Prostate gland (tissue), 2 donors: Measurements from ENCODE around the gene TM9SF1. TPM values are rescaled to one million over a fixed set of nuclear protein-coding genes. Genes with fewer than 3 reads are reported as not detected.
"Not testable (repeated sequence)": the region's sequence is repeated elsewhere in the genome, so short reads cannot be mapped to it uniquely, and the experiment has no call there.

Experiments used
- DNase-seq: peaks from one replicate; pipeline ENCODE4 v3.0.0-alpha.2; 2019; ENCODE audit warnings: low spot score
- H3K27ac ChIP-seq, 2 donors: fragments of 200-600 bp; sonication (generic); 2 replicates each; pipeline ENCODE4 v1.5.1; 2017 to 2019
- H3K27me3 ChIP-seq: fragments of 200-600 bp; sonication (generic); replicated peaks from 2 replicates; pipeline ENCODE4 v1.5.1; 2019; ENCODE audit not compliant: insufficient read depth
- H3K36me3 ChIP-seq, 2 donors: fragments of 200-600 bp; sonication (generic); 1 replicate in 1 of 2; 2 replicates in 1 of 2; pipeline versions ENCODE4 v1.5.1 to v1.8.1; 2017 to 2019
- H3K4me1 ChIP-seq: fragments of 200-600 bp; sonication (generic); replicated peaks from 2 replicates; pipeline ENCODE4 v1.5.1; 2019
- H3K4me3 ChIP-seq, 2 donors: fragments of 200-600 bp; sonication (generic); 2 replicates each; pipeline ENCODE4 v1.5.1; 2017 to 2019
- H3K9me3 ChIP-seq: fragments of 200-600 bp; sonication (generic); 2 replicates; pipeline ENCODE4 v1.5.1; 2017
- CTCF ChIP-seq, 4 experiments: fragments of 200-600 bp in 2 of 4; fragments of 450-650 bp in 2 of 4; sonication (generic) in 2 of 4; IDR thresholded peaks; 1 replicate in 3 of 4; 2 replicates in 1 of 4; pipeline ENCODE4 v1.5.1; 2016 to 2019; ENCODE audit warnings: antibody characterized with exemption in 4 of 4, mild to moderate bottlenecking in 2 of 4, moderate library complexity in 2 of 4
- POLR2A ChIP-seq: fragments of 450-650 bp; IDR thresholded peaks from one replicate; pipeline ENCODE4 v1.6.1; 2016; ENCODE audit warnings: antibody characterized with exemption, mild to moderate bottlenecking
- POLR2AphosphoS5 ChIP-seq: sonication (generic); formaldehyde crosslinking; IDR thresholded peaks from one replicate; pipeline ENCODE4 v1.6.1; 2017; ENCODE audit warnings: antibody characterized with exemption
- WGBS: methylation state at CpG from one replicate; pipeline ENCODE4 v1.1.5; 2018; 5-methylcytosine and 5-hydroxymethylcytosine counted together
- intact Hi-C: fragments of 100-400 bp; cut with DNase I; formaldehyde crosslinking; loops from one replicate; pipeline ENCODE4 v1.14.2; 2022
- total RNA-seq, 2 donors: library from RNA; depleted of rRNA; stranded (reverse); fragments of >200 nt; gene quantifications; one replicate each; pipeline ENCODE4 v1.1.0, GENCODE V29; 2016

The TM9SF1 gene
- total RNA-seq, 2 donors from 2014 or later, result 68.9 to 113 TPM

DNA sequence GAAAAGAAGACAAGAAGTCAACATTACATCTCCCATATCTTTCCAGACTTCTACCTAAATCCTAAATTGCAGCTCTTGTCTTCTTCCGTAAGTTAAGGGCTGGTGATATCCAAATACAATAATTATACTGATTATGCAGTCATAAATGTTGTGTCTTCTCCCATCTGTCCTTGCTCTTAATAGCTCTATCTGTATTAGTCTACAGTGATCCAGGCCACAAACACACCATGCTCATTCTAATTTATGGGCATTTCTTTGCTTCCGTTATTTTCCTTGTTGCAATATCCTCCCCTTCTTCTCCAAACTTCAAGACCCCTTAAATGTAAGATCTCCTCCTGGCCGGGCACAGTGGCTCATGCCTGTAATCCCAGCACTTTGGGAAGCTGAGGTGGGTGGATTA is 24.3 kb upstream of the TM9SF1 start:
- H3K27ac ChIP-seq, result no peak overlapping the region
- H3K4me1 ChIP-seq, result no peaks in the 10 kb centered on the region
- no peaks in the 10 kb centered on the region for H3K9me3 ChIP-seq
- 62% methylated on average over 3 of the region's 3 CpGs for WGBS
- no peak overlapping the region for H3K4me3 ChIP-seq
- intact Hi-C loops, result no loop called here
- H3K36me3 ChIP-seq, result no peaks in the 10 kb centered on the region
- no peak for DNase-seq
- TF ChIP-seq POLR2A, result no peak
- no peak for TF ChIP-seq CTCF (IDR thresholded peaks at IDR 0.05)
- no peak for TF ChIP-seq POLR2AphosphoS5
- no peaks in the 10 kb centered on the region for H3K27me3 ChIP-seq

DNA sequence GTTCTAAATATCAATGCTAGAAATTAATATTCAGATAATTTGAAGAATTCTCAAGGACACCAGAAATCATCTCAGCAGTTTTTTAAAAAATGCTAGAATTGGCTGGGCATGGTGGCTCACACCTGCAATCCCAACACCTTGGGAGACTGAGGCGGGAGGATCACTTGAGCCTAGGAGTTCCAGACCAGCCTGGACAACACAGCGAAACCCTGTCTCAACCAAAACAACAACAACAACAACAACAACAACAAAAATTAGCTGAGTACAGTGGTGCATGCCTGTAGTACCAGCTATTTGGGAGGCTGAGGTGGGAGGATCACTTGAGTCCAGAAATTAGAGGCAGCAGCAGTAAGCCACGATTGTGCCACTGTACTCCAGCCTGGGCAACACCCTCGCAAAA is 23.8 kb upstream of the TM9SF1 start:
- H3K36me3 ChIP-seq, result no peaks in the 10 kb centered on the region
- DNase-seq, result no peak
- H3K27ac ChIP-seq, result no peak overlapping the region
- no peaks in the 10 kb centered on the region for H3K4me1 ChIP-seq
- intact Hi-C loops, result no loop called here
- TF ChIP-seq POLR2A (no peak), POLR2AphosphoS5 (no peak), CTCF (IDR thresholded peaks at IDR 0.05) (no peak)
- 91% methylated on average over 4 of the region's 4 CpGs for whole genome bisulfite sequencing
- no peaks in the 10 kb centered on the region for H3K27me3 ChIP-seq
- H3K9me3 ChIP-seq, result no peaks in the 10 kb centered on the region
- H3K4me3 ChIP-seq, result no peak overlapping the region

- H3K9me3 ChIP-seq, intact Hi-C loops, H3K4me1 ChIP-seq, H3K27ac ChIP-seq, DNase-seq, H3K36me3 ChIP-seq, H3K27me3 ChIP-seq, H3K4me3 ChIP-seq: not testable (repeated sequence)
- WGBS, result 95% methylated on average over 1 of the region's 1 CpG
Observed at GRCh38 chr14:24216876-24217275, 21.6 kb upstream of the TM9SF1 start.

DNA sequence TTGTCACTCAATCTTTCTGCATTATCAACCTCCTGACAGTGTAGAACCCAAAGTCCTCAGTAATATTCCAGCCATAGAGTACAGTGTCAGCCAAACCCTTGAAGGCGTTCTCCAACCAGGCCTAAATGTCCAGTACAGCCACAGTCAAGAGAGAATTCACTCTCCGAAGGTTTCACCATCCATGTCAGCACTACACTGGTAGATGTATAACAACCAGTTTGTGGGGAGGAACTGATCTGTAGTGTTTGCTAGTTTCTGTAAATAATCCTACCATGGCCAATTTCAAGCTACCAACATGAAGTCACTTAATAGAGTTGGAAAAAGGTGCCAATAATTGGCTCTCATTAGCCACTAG is 21.1 kb upstream of the TM9SF1 start:
- TF ChIP-seq CTCF (IDR thresholded peaks at IDR 0.05) (no peak), POLR2A (no peak), POLR2AphosphoS5 (no peak)
- H3K27me3 ChIP-seq, result no peaks in the 10 kb centered on the region
- H3K9me3 ChIP-seq, result no peaks in the 10 kb centered on the region
- no peaks in the 10 kb centered on the region for H3K36me3 ChIP-seq
- H3K4me3 ChIP-seq, result no peak overlapping the region
- intact Hi-C loops, result no loop called here
- H3K27ac ChIP-seq, result peak overlapping the region; percentile 83 to 88
- WGBS, result 86% methylated on average over 2 of the region's 2 CpGs
- DNase-seq, result no peak
- H3K4me1 ChIP-seq, result no peaks in the 10 kb centered on the region

GRCh38 chr14:24215495-24216344 is 20.5 kb upstream of the TM9SF1 start, which contains the start of gene MDP1:
MDP1 (minus strand) TSS chr14:24216066; CDS start chr14:24215955, 111 bp downstream.
- WGBS, result under 1% methylated on average over 40 of the region's 40 CpGs
- no peaks in the 10 kb centered on the region for H3K9me3 ChIP-seq
- peak within 1 kb of the TSS; percentile 51 to 68 for H3K4me3 ChIP-seq
- no peaks in the 10 kb centered on the region for H3K4me1 ChIP-seq
- TF ChIP-seq CTCF (IDR thresholded peaks at IDR 0.05) (peak in 3 of 4 experiments; percentile 64 to 72 (median 64)), POLR2AphosphoS5 (peak; percentile 92), POLR2A (peak; percentile 68)
- no peaks in the 10 kb centered on the region for H3K36me3 ChIP-seq
- H3K27me3 ChIP-seq, result no peaks in the 10 kb centered on the region
- intact Hi-C loops, result loop anchor here (1.0 kb wide), 1 partner anchor 16 kb away; no protein-coding TSS in a partner anchor
- peak within 1 kb of the TSS; percentile 83 to 88 for H3K27ac ChIP-seq
- peak; percentile 82 for DNase-seq
